GM08714 (cell line): ENCODE measurements around the gene MSH6.

Experiments
- H3K4me3 ChIP-seq: fragments of 200-500 bp; sonication (Bioruptor generic); 2 replicates; pipeline ENCODE4 v1.5.1; 2014; ENCODE audit warnings: mild to moderate bottlenecking, low read length, inconsistent platforms
- ZNF274 ChIP-seq: IDR thresholded peaks from 2 replicates; pipeline ENCODE4 v1.6.1; 2012; ENCODE audit warnings: mild to moderate bottlenecking, low read depth, low read length

The MSH6 gene

GRCh38 chr2:47771211-47771610, 11.7 kb upstream of the MSH6 start:
- TF ChIP-seq ZNF274 = no peak
- H3K4me3 ChIP-seq = no peak overlapping the region

- TF ChIP-seq ZNF274 = no peak
- H3K4me3 ChIP-seq = no peak overlapping the region
These were observed 10.6 kb upstream of the MSH6 start for GRCh38 chr2:47772343-47772742.

DNA sequence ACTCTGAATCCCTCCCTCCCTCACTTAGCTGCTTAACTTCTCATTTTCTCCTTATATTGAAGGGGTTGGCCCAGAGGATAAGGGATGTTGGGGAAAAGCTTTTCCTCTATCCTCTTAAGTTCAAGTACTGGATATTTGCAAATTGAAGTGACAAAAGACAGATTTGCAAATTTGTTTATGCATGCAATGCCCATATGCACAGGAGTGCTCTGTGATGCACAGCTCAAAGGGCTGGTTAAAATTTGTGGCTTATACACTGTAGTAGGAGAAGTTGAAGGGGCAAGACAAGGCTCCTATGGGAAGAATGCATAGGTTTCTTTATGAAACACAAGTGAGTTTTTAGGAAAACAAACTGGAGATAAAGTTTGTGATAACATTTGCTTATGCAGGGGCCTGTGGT, 8.4 kb upstream of the MSH6 start:
- TF ChIP-seq ZNF274 = no peak
- H3K4me3 ChIP-seq = no peak overlapping the region

DNA sequence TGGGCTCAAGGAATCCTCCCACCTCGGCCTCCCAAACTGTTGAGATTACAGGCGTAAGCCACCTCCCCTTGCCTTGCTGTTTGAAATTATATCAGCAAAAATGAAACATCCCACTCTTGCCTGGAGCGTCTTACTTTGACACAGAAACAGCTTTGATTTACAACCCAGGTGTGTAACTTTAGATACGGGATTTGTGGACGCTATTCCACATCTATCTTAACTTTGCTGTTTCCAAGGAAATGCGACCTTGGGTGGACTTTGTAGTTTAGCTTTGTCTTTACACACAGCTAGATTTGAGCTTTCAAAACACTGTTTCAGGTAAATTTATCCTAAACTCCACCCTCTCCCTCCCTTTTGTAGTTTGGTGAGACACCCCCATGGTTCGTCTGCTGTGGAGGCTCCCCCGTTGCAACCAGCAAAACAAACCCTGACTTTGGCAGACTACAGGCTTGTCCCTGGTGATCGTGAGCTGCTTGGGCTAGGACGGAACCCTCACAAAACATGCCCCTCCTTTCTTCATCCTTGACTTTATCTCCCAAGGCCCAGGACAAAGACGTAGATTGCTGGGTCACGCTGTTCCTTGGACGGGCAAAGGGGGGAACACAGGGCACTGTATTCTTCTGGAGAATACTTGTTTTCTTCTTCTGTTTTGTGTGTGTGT, 5.5 kb upstream of the MSH6 start:
- H3K4me3 ChIP-seq = no peak overlapping the region
- no peak for TF ChIP-seq ZNF274

GRCh38 chr2:47778698-47779425, 4.1 kb upstream of the MSH6 start:
- no peak overlapping the region for H3K4me3 ChIP-seq
- no peak for TF ChIP-seq ZNF274

GRCh38 chr2:47779426-47779790, 3.5 kb upstream of the MSH6 start:
- H3K4me3 ChIP-seq = no peak overlapping the region
- TF ChIP-seq ZNF274 = no peak

DNA sequence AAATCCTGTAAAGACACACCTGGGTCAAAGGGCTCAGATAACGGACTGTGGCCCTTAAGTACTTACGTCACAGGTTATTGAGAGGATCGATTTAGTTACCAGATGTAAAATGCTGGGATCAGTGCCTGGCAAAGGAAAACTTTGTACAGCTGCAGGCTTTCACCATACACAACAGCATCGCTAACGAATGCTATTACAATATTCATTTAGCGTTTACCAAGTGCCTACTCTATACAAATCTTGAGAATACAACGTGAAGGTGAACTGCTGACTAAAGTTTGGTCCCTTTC, 619 bp upstream of the MSH6 start:
- no peak for TF ChIP-seq ZNF274
- H3K4me3 ChIP-seq = peak overlapping the region; percentile 86

GRCh38 chr2:47783486-47784351, 774 bp downstream of the MSH6 start:
- H3K4me3 ChIP-seq = peak overlapping the region; percentile 86
- no peak for TF ChIP-seq ZNF274

DNA sequence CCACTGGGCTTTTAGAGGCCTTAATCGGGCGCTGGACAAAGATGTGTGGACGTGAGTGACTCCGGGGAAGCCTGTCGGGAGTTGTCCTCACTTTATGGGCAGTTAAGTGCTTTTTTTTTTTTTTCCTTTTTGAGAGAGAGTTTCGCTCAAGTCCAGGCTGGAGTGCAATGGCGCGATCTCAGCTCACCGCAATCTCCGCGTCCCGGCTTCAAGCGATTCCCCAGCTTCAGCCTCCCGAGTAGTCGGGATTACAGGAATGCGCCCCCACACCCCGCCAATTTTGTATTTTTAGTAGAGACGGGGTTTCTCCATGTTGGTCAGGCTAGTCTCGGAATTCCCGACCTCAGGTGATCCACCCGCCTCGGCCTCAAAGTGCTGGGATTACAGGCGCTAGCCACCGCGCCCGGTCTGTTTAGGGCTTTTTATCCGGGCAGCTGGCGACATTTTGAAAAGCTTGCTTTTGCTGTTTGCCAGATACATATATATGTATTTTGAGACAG, 1.5 kb downstream of the MSH6 start:
- TF ChIP-seq ZNF274 = no peak
- peak overlapping the region; percentile 86 for H3K4me3 ChIP-seq

GRCh38 chr2:47785986-47786385, 3.0 kb downstream of the MSH6 start:
- TF ChIP-seq ZNF274 = no peak
- H3K4me3 ChIP-seq = no peak overlapping the region; the same call in 1 of the 2 replicates

DNA sequence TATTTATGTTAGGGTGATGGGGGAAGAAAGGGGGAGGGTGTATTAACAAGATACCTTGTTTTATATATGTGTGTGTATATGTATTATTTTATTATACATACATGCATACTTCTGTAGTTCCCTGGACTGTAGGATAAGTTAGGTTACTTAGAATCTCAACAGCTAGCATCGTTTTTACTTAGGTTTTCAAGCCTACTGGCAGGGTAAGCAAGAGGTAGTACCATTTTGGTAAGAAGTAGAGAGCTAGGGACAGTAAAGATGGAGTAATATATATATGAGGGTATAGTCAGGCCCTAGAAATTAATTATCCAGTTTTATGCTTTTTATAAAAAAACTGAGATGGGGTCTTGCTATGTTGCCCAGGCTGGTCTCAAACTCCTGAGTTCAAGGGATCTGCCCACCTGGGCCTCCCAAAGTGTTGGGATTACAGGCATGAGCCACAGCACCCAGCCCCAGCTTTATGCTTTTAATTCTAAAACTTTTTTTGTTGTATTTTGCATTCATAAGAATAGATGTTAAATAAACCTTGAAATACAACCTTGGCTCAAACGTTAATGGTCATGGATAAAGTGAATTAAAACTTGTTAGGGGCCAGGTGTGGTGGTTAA, 13.2 kb downstream of the MSH6 start:
- TF ChIP-seq ZNF274 = no peak
- no peak overlapping the region for H3K4me3 ChIP-seq

- no peak overlapping the region for H3K4me3 ChIP-seq
- no peak for TF ChIP-seq ZNF274
These were observed 15.7 kb downstream of the MSH6 start for GRCh38 chr2:47798631-47799030.

DNA sequence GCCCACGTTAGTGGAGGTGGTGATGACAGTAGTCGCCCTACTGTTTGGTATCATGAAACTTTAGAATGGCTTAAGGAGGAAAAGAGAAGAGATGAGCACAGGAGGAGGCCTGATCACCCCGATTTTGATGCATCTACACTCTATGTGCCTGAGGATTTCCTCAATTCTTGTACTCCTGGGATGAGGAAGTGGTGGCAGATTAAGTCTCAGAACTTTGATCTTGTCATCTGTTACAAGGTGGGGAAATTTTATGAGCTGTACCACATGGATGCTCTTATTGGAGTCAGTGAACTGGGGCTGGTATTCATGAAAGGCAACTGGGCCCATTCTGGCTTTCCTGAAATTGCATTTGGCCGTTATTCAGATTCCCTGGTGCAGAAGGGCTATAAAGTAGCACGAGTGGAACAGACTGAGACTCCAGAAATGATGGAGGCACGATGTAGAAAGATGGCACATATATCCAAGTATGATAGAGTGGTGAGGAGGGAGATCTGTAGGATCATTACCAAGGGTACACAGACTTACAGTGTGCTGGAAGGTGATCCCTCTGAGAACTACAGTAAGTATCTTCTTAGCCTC, 16.2 kb downstream of the MSH6 start:
- no peak for TF ChIP-seq ZNF274
- no peak overlapping the region for H3K4me3 ChIP-seq

- TF ChIP-seq ZNF274 = no peak
- no peak overlapping the region for H3K4me3 ChIP-seq
These were observed 18.2 kb downstream of the MSH6 start for GRCh38 chr2:47801118-47801517.
